ENCODE data around the gene ZNF638. TPM values are rescaled to one million over a fixed set of nuclear protein-coding genes. Genes with fewer than 3 reads are reported as not detected.
A peak's percentile ranks its signal among the peaks of the same experiment; 100 is the strongest.

ZNF638 gene
- total RNA-seq, 1 donor from 2014 or later: 115 TPM

DNA sequence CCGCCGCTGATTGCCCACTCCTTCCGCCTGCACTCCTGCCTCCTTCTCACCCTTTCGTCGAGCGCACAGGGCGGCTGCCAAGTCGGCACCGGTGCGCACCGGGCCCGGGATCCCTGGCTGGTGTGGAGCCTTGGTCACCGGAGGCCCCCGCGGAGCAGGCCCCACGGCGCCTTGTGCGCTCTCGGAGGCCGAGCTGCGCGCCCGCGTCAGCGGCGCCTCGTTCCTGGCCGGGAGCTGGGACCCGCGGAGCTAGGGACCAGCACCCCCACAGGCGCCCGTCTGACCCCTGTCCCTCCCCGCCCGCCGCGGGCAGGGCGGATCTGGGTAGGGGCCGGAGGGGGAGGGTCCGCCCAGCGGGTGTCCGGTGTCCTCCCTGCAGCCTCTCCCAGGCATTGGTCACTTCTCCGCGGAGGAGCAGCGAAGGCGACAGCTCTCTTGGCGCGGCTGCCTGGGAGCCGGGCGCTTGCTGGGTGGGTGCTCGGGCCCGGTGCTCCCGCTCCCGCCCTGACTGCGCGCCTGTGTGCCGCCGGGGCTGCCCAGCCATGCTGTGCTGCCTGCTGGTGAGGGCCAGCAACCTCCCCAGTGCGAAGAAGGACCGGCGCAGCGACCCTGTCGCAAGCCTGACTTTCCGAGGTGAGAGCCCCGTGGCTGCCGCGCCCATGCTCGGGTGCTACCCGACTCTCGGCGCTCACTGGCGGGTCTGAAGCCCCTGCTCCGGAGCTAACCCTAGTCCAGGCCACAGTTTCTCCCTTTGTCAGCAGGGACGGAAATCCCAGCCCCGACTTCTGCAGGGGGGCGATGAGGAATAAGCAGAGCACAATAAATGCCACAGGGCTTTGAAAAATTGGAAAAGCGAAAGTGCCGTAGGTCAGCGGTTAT is 135.0 kb downstream of the ZNF638 start:
- Histone ChIP-seq H3K9me3 (no peaks in the 10 kb centered on the region), H3K27me3 (ENCODE audit: low read depth) (peaks cover 24% of the 10 kb centered on the region), H3K4me3 (peak overlapping the region; percentile 73), H3K27ac (peak overlapping the region; percentile 66), H3K4me1 (peaks cover 19% of the 10 kb centered on the region), H3K36me3 (no peaks in the 10 kb centered on the region)
- TF ChIP-seq, protein P1, sequence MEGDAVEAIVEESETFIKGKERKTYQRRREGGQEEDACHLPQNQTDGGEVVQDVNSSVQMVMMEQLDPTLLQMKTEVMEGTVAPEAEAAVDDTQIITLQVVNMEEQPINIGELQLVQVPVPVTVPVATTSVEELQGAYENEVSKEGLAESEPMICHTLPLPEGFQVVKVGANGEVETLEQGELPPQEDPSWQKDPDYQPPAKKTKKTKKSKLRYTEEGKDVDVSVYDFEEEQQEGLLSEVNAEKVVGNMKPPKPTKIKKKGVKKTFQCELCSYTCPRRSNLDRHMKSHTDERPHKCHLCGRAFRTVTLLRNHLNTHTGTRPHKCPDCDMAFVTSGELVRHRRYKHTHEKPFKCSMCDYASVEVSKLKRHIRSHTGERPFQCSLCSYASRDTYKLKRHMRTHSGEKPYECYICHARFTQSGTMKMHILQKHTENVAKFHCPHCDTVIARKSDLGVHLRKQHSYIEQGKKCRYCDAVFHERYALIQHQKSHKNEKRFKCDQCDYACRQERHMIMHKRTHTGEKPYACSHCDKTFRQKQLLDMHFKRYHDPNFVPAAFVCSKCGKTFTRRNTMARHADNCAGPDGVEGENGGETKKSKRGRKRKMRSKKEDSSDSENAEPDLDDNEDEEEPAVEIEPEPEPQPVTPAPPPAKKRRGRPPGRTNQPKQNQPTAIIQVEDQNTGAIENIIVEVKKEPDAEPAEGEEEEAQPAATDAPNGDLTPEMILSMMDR (IDR thresholded peaks at IDR 0.05): no peak
- intact Hi-C loops (cut with DNase I): no loop called here
- peak; percentile 56 for DNase-seq
- ATAC-seq: peak; percentile 62 to 71

DNA sequence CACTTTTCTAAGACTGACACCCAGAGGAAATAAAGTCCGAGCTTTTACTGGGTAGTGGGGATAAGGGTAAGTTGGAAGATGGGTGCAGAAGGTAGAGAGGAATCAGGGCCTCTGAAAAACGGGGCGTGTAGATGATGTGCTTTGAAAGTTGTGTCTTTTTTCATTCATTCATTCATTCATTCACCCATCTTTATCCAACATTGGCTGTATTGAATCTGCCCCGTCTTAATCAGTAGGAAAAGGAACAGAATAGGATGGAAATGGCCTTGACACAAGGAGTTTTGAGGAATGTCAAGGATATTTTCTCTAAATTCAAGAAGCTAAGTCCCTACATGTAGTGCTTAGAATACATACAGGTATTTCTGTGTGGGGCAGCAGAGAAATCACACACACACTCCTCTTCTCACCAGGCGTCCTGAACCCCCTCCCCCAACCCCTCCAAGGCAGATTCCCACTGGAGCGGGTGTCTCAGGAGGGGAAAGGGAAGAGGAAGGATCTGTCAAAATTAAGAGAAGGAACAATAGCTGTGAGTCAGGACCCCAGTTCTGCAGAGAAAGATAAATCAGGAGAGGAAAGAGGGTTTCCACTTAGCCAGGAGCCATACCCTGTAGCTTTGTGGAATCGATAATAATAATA is 135.7 kb downstream of the ZNF638 start:
- ATAC-seq (no peak), DNase-seq (no peak)
- intact Hi-C loops (cut with DNase I): no loop called here
- Histone ChIP-seq H3K27me3 (ENCODE audit: low read depth) (peaks cover 24% of the 10 kb centered on the region), H3K27ac (peak overlapping the region; percentile 66), H3K9me3 (no peaks in the 10 kb centered on the region), H3K36me3 (no peaks in the 10 kb centered on the region), H3K4me3 (peak overlapping the region; percentile 73), H3K4me1 (peaks cover 19% of the 10 kb centered on the region)
- TF ChIP-seq, protein P1 (IDR thresholded peaks at IDR 0.05): no peak

DNA sequence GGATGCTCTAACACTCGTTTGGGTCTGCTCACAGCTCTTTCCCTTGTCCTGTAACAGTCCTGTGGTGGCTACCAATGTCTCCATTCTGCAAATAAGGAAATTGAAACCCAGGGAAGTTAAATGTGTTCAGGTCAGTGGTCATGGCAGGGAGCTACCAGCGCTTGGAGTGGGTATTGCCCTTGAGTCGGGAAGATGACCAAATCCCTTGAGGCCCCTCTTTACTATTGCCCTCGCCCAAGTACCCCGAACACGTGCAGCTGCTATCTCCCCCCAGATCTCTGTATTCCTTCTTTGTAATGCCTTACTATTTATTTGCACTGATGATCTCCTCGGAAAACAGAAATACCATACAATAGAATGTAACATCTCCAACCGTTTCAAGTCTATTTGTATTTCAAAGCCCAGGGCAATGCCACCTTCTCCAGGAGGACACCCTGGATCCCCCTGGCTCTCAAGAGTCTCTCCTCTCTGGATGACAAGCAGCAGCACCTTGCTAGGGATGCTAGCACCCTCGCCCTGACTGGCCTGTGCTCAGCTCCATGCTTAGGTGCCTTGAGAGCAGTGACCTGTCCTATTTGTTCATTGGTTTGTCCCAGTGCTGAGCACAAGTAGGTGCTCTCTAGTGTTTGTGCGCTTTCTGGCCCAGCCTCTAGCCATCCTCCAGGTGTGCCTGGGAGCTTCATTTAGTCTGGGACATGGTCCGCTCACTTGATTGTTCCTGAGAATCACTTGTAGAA is 136.9 kb downstream of the ZNF638 start:
- Histone ChIP-seq H3K36me3 (no peaks in the 10 kb centered on the region), H3K9me3 (no peaks in the 10 kb centered on the region), H3K27me3 (ENCODE audit: low read depth) (peaks cover 24% of the 10 kb centered on the region), H3K4me1 (peaks cover 19% of the 10 kb centered on the region), H3K27ac (no peak overlapping the region), H3K4me3 (peak overlapping the region; percentile 73)
- TF ChIP-seq, protein P1 (IDR thresholded peaks at IDR 0.05): no peak
- intact Hi-C loops (cut with DNase I): no loop called here
- DNase-seq (no peak), ATAC-seq (no peak)

DNA sequence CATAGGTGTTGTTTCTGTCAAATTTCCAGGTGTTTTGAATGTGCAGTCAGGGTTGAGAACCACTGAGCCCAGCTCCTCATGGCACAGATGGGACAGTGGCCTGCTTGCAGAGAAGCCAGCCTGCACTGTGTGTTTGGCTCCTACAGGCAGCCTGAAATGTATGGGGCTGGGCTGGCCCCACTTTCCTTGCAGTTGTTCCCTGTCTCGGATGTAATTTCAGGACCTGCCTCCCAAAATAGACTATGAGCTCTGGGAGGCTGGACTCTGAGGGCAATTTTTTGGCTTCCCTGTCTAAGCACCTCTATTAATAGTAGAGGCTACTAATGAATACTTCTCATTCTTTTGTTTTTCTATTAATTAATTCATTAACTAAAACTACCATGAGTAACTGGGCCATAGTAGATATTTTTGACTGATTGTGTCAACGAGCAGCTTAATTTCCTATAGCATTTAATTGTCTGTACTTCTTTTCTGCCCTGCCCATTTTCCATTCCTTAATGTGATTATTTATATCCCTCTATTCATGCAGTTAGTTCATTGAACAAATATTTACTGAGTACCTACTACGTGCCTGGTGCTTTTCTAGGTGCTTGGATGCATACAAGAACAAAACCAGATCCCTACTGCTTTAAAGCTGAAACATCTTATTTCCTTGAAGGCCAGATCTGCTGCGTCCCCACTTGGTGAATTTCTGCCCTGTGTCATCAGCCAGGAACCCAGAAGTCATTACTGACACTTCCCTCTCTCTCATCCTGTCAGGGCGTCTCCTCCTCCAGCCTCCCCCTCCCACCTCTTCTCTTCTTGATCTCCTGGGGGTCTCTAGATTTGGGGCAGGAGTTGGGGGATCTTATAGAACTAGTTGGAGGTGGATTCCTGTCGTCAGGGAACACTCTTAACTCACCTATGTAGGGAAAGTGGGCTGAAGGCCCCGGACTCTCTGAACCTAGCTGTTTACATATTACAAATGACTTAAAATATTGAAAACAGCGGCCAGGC is 138.1 kb downstream of the ZNF638 start:
- no peak for DNase-seq
- H3K27me3 ChIP-seq (ENCODE audit: low read depth): peaks cover 24% of the 10 kb centered on the region
- no peak overlapping the region for H3K4me3 ChIP-seq
- TF ChIP-seq, protein P1 (IDR thresholded peaks at IDR 0.05): no peak
- no peak for ATAC-seq
- H3K27ac ChIP-seq: no peak overlapping the region
- no peaks in the 10 kb centered on the region for H3K36me3 ChIP-seq
- no peaks in the 10 kb centered on the region for H3K9me3 ChIP-seq
- intact Hi-C loops (cut with DNase I): no loop called here
- H3K4me1 ChIP-seq: peaks cover 27% of the 10 kb centered on the region

Measured in lower lobe of right lung (tissue), 2 donors.